ENCODE results near the gene RNF144A. TPM values are rescaled to one million over a fixed set of nuclear protein-coding genes. Genes with fewer than 3 reads are reported as not detected.

The RNF144A gene
- total and polyA plus RNA-seq, 2 donors (not counting 1 experiment from before 2014, with no cell fraction given), result 0.17 to 0.24 TPM

DNA sequence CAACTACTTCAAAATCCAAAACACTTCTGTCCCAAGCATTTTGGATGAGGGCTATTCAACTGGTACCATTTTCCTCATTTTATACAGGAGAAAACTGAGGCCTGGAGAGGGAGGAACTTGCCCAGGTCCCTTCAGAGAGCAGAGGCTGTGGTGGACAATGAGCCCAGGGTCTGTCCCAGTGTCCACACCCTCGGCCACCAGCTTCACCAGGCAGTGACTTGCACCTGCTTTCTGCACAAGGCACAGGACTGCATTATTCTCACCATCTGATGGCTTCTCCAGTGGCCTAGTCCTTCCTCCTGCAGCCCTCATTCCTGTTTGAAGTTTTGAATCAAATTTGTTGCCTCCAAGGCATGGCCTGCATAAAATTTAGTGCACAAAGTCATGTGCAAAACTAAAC is 53.3 kb downstream of the RNF144A start:
- TF ChIP-seq EZH2 (IDR thresholded peaks at IDR 0.05; ENCODE audit: low read length, missing control alignments) (no peak), CTCF (conservative IDR thresholded peaks at IDR 0.05 in 1 of 2, IDR thresholded peaks at IDR 0.05 in 1 of 2; ENCODE audit: low read depth in 1 of 2, low read length in 2 of 2) (no peak)
- Histone ChIP-seq H3K4me3 (replicated peaks in 1 of 4; ENCODE audit: control extremely low read depth in 1 of 4, insufficient read depth in 1 of 4, low read depth in 3 of 4, low read length in 4 of 4) (no peak overlapping the region), H3K9ac (ENCODE audit: insufficient read depth, low read length) (no peak overlapping the region), H4K20me1 (ENCODE audit: control insufficient read depth, extremely low read depth, insufficient read depth, low read length) (no peaks in the 10 kb centered on the region), H3K27me3 (ENCODE audit: control insufficient read depth, insufficient read depth, low read length) (no peaks in the 10 kb centered on the region), H3K9me3 (ENCODE audit: control insufficient read depth, insufficient read depth, low read depth, low read length) (no peaks in the 10 kb centered on the region), H3K27ac (ENCODE audit: insufficient read depth, low read length) (no peak overlapping the region), H3K4me1 (ENCODE audit: control insufficient read depth, extremely low read depth, insufficient read depth, low read length) (no peaks in the 10 kb centered on the region), H3K4me2 (ENCODE audit: extremely low read depth, insufficient read depth, low read length) (no peak overlapping the region), H3K36me3 (ENCODE audit: control insufficient read depth, insufficient read depth, low read length) (no peaks in the 10 kb centered on the region), H2AFZ (ENCODE audit: low read length) (no peak overlapping the region), H3K79me2 (ENCODE audit: control insufficient read depth, insufficient read depth, low read length) (no peaks in the 10 kb centered on the region)
- no peak for DNase-seq (ENCODE audit: low read depth in 2 of 2)

DNA sequence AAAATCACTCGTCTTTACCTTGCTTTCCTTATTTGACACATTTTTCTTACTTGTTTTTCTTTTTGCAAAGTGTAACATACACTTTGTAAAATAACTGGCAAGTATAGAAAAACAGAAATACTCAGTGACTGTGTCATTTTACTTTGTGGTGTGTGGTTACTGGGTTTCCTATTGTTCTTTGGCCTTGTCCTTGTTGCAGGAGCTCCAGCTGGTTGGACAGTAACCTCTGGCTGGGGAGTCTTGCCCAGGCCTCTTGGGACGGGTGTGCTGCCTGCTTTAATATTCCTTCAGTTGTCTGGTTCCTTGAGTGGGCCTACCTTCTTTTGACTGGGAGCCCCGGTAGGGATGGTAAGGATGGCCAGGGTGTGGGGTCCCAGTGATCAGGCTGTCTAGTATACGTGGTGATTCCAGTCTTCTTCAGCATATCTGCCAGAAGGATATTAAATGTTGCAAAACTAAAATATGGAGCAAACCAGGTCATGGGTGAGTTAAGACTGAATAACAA is 53.8 kb downstream of the RNF144A start:
- Histone ChIP-seq H3K27me3 (ENCODE audit: control insufficient read depth, insufficient read depth, low read length) (no peaks in the 10 kb centered on the region), H4K20me1 (ENCODE audit: control insufficient read depth, extremely low read depth, insufficient read depth, low read length) (no peaks in the 10 kb centered on the region), H3K9ac (ENCODE audit: insufficient read depth, low read length) (no peak overlapping the region), H3K4me3 (replicated peaks in 1 of 4; ENCODE audit: control extremely low read depth in 1 of 4, insufficient read depth in 1 of 4, low read depth in 3 of 4, low read length in 4 of 4) (no peak overlapping the region), H3K79me2 (ENCODE audit: control insufficient read depth, insufficient read depth, low read length) (no peaks in the 10 kb centered on the region), H3K4me2 (ENCODE audit: extremely low read depth, insufficient read depth, low read length) (no peak overlapping the region), H3K36me3 (ENCODE audit: control insufficient read depth, insufficient read depth, low read length) (no peaks in the 10 kb centered on the region), H3K4me1 (ENCODE audit: control insufficient read depth, extremely low read depth, insufficient read depth, low read length) (no peaks in the 10 kb centered on the region), H3K9me3 (ENCODE audit: control insufficient read depth, insufficient read depth, low read depth, low read length) (no peaks in the 10 kb centered on the region), H2AFZ (ENCODE audit: low read length) (no peak overlapping the region), H3K27ac (ENCODE audit: insufficient read depth, low read length) (no peak overlapping the region)
- DNase-seq (ENCODE audit: low read depth in 2 of 2), result no peak
- TF ChIP-seq CTCF (conservative IDR thresholded peaks at IDR 0.05 in 1 of 2, IDR thresholded peaks at IDR 0.05 in 1 of 2; ENCODE audit: low read depth in 1 of 2, low read length in 2 of 2) (no peak), EZH2 (IDR thresholded peaks at IDR 0.05; ENCODE audit: low read length, missing control alignments) (no peak)

DNA sequence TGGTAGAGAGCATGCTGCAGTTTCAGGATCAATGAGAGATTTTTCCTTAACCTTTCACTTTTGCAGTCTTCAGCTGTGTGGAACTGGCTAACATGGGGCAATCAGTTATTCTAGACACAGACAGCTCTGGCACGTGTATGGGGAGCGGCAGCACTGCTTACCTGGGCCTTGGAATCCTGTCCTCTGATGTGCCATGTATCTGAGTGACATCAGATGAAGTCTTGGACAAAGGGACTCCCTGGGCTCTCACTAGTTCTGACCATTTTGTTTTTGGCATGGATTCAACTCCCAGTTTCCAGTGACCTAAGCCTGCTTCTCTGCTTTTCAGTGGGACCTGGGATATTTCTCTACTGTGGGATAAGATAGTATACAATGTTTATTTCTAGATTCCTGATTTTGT is 54.3 kb downstream of the RNF144A start:
- Histone ChIP-seq H3K4me1 (ENCODE audit: control insufficient read depth, extremely low read depth, insufficient read depth, low read length) (no peaks in the 10 kb centered on the region), H2AFZ (ENCODE audit: low read length) (no peak overlapping the region), H4K20me1 (ENCODE audit: control insufficient read depth, extremely low read depth, insufficient read depth, low read length) (no peaks in the 10 kb centered on the region), H3K9ac (ENCODE audit: insufficient read depth, low read length) (no peak overlapping the region), H3K36me3 (ENCODE audit: control insufficient read depth, insufficient read depth, low read length) (no peaks in the 10 kb centered on the region), H3K4me3 (replicated peaks in 1 of 4; ENCODE audit: control extremely low read depth in 1 of 4, insufficient read depth in 1 of 4, low read depth in 3 of 4, low read length in 4 of 4) (no peak overlapping the region), H3K9me3 (ENCODE audit: control insufficient read depth, insufficient read depth, low read depth, low read length) (no peaks in the 10 kb centered on the region), H3K79me2 (ENCODE audit: control insufficient read depth, insufficient read depth, low read length) (no peaks in the 10 kb centered on the region), H3K27ac (ENCODE audit: insufficient read depth, low read length) (no peak overlapping the region), H3K27me3 (ENCODE audit: control insufficient read depth, insufficient read depth, low read length) (no peaks in the 10 kb centered on the region), H3K4me2 (ENCODE audit: extremely low read depth, insufficient read depth, low read length) (no peak overlapping the region)
- DNase-seq (ENCODE audit: low read depth in 2 of 2), result no peak
- TF ChIP-seq CTCF (conservative IDR thresholded peaks at IDR 0.05 in 1 of 2, IDR thresholded peaks at IDR 0.05 in 1 of 2; ENCODE audit: low read depth in 1 of 2, low read length in 2 of 2) (no peak), EZH2 (IDR thresholded peaks at IDR 0.05; ENCODE audit: low read length, missing control alignments) (no peak)
